ENCODE data around the gene CYP26B1.

DNA sequence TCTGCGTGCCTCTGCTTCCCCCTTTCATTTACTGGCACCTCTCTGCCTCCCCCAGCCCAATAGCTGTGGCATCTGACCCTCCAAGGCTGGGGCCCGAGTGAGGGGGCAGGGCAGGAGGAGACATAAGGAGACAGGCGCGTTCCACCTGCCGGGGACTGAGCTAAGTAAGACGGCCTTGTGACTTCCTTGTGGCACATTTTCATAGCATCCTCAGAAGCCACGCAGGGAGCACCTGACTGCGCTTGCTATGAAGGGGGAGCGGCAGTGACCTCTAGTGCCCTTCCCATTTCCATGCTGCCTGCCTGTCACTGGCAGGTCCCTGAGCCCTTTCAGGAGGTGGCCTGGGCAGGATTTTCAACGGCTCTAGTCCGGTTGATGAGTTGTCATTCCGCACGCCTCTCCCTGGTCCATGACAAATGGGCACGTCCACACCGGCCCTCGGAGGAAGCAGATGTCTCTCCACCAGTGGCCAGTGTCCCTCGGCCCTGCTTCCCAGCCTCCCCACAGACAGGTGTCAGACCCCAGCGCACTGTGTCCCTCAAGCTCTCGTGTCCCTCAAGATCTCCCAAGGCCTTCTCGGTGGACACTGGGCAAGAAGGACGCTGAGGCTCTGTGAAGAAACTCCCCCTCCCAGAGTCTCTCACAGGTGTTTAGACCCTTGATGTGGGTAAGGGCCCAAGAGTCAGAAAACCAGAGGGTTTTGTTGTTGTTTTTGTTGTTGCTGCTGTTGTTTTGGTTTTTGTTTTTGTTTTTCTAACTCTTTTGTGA is 42.7 kb downstream of the CYP26B1 start:
- TF ChIP-seq, protein P1, sequence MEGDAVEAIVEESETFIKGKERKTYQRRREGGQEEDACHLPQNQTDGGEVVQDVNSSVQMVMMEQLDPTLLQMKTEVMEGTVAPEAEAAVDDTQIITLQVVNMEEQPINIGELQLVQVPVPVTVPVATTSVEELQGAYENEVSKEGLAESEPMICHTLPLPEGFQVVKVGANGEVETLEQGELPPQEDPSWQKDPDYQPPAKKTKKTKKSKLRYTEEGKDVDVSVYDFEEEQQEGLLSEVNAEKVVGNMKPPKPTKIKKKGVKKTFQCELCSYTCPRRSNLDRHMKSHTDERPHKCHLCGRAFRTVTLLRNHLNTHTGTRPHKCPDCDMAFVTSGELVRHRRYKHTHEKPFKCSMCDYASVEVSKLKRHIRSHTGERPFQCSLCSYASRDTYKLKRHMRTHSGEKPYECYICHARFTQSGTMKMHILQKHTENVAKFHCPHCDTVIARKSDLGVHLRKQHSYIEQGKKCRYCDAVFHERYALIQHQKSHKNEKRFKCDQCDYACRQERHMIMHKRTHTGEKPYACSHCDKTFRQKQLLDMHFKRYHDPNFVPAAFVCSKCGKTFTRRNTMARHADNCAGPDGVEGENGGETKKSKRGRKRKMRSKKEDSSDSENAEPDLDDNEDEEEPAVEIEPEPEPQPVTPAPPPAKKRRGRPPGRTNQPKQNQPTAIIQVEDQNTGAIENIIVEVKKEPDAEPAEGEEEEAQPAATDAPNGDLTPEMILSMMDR (IDR thresholded peaks at IDR 0.05) = no peak
- TF ChIP-seq POLR2A (IDR thresholded peaks at IDR 0.05) = no peak

All from testis (tissue), 2 donors.